Stimulated activated naive CD8-positive, alpha-beta T cell treated with anti-CD3 and anti-CD28 coated beads, Interleukin-15, Interleukin-2, amounts not matched to agents 100 ng/mL and 50 ng/mL, for 24 hours (primary cell): Measurements from ENCODE around the gene FAM151A.
"Not testable (repeated sequence)": the region's sequence is repeated elsewhere in the genome, so short reads cannot be mapped to it uniquely, and the experiment has no call there.

ENCODE experiments used
- H3K27ac Mint-ChIP-seq: one replicate; pipeline ENCODE4 v1.8.0; 2021; ENCODE audit warnings: mild to moderate bottlenecking, mixed read lengths
- H3K27me3 Mint-ChIP-seq: one replicate; pipeline ENCODE4 v1.8.0; 2021; ENCODE audit warnings: mixed read lengths
- H3K36me3 Mint-ChIP-seq: one replicate; pipeline ENCODE4 v1.8.0; 2021; ENCODE audit warnings: low read depth, mixed read lengths
- H3K4me1 Mint-ChIP-seq: one replicate; pipeline ENCODE4 v1.8.0; 2021; ENCODE audit warnings: low read depth, mixed read lengths
- H3K4me3 Mint-ChIP-seq: one replicate; pipeline ENCODE4 v1.8.0; 2021; ENCODE audit warnings: mild to moderate bottlenecking, mixed read lengths
- H3K9me3 Mint-ChIP-seq: one replicate; pipeline ENCODE4 v1.8.0; 2021; ENCODE audit warnings: mixed read lengths

FAM151A gene

DNA sequence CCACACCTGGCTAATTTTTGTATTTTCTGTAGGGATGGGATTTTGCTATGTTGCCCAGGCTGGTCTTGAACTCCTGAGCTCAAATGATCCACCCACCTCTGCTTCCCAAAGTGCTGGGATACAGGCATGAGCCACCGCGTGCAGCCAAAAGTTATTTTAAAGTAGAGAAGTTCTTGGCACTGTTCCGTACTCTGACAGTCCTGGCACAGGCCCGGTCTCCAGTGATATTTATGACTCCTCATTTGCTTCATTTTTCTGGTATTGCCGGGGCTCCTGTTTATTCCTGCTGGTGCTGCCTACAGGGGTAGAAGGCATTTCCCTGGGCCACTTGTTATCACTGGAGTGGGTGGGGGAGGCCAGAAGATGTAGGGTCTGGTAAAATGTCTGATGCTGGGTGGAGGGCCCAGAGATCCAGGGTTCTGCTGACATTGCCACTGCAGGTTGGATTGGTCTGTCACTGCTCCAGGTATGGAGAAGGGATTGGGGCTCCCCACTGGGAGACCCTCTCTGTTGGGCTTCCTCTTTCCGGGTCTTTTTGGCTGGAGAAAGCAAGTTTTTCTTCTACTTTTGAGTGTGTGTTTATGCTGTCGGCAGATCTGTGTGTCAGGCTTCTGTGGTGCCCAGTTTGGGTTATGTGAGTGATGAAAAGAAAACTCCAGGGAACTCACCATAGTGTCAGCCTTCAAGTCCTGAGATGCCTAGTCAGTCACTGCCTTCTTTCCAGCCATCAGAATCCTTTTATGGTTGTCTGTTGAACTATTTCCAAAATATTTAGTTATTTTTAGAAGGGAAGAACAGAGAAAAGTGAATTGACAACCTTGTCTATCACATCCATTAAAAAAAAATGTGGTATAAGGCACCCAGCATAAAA, 22.7 kb upstream of the FAM151A start:
- Mint-ChIP-seq H3K36me3 (no peaks in the 10 kb centered on the region), H3K9me3 (peaks cover 7% of the 10 kb centered on the region), H3K4me1 (no peaks in the 10 kb centered on the region), H3K27me3 (no peaks in the 10 kb centered on the region), H3K27ac (no peak overlapping the region), H3K4me3 (no peak overlapping the region)

DNA sequence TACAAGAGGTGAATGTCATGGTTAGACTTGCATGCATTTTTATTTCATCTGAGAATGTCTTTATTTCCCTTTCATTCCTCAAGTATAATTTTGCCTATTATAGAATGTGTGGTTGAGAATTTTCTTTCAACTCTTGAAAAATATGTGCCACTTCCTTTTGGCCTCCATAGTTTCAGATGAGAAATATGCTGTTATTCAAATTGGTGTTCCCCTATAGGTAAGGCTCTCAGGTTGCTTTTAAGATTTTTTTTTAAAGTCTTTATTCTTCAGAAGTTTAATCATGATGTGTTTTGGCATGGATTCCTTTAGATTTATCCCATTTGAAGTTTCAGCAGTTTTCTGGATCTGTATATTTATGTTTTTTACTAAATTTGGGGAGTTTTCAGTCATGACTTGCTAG, 20.4 kb upstream of the FAM151A start:
- Mint-ChIP-seq H3K27ac (no peak overlapping the region), H3K36me3 (no peaks in the 10 kb centered on the region), H3K4me1 (no peaks in the 10 kb centered on the region), H3K4me3 (no peak overlapping the region), H3K27me3 (peaks cover 3% of the 10 kb centered on the region), H3K9me3 (peaks cover 7% of the 10 kb centered on the region)

DNA sequence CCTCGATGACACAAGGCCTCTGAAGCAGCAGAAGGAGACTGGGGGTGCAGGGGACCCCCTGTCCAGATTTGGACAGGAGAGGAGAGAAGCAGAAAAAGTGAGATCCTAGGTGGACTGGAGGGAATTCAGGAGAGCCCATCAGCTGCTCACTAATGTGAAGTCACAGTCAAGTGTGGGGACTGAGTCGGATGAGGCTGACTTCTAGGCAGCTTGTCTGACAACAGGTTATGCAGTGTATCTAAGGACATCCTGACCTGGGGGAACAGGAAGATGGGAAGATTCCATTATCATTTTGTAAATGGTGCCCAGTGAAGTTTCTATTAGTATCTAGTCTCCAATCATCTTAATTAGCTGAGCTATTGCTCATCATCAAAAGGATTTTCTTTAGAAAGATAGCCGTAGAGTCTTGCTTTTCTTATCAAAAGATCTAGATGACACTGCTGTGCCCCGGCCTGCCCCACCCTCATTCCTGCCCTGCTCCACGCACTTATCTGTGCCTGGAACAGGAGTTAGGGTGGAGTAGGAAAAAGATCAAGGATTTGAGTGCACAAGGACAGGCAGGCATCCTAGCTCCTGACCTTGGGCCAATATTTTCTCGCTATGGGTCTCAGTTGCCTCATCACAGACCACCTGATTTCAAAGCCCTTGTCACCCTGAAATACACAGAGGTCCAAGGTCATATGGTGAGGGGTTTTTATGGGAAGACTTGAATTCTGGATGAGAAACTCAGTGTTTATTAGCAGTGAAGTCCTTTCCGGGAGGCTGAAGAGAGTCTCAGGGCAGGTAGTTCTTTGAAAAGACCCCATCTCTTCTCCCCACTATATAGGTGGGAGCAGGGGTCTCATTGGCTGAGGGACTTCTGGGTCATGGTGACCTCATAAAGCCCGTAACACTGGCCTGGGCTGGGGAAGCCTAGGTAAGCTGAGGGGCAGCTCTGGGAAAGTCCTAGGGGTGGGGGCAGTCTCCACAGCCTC, 17.8 kb upstream of the FAM151A start, which contains the start of gene MROH7:
TSS of gene MROH7 (plus strand) at position 924 of the 974 bp plus-strand sequence. CDS start 11,141 bp downstream, outside the sequence.
- H3K27me3 Mint-ChIP-seq: peaks cover 8% of the 10 kb centered on the region
- H3K4me1 Mint-ChIP-seq: no peaks in the 10 kb centered on the region
- H3K27ac Mint-ChIP-seq: no peak within 1 kb of the TSS
- peaks cover 7% of the 10 kb centered on the region for H3K9me3 Mint-ChIP-seq
- H3K4me3 Mint-ChIP-seq: no peak within 1 kb of the TSS
- H3K36me3 Mint-ChIP-seq: no peaks in the 10 kb centered on the region

DNA sequence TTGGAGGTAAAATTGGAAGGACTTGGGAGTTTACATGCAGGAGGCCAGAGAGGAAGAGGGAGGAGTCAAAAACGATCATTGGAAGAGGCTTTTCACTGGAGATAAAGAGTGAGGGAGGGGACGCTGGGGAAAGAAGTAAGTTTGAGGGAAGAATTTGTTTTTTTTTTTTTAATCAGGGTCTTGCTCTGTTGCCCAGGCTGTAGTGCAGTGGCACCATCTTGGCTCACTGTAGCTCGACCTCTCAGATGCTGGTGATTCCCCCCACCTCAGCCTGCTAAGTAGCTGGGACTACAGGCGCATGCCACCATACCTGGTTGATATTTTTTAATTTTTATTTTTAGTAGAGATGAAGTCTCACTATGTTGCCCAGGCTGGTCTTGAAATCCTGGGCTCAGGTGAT, 17.0 kb upstream of the FAM151A start:
- Mint-ChIP-seq H3K27ac (no peak overlapping the region), H3K36me3 (no peaks in the 10 kb centered on the region), H3K4me1 (no peaks in the 10 kb centered on the region), H3K4me3 (no peak overlapping the region), H3K27me3 (peaks cover 8% of the 10 kb centered on the region), H3K9me3 (peaks cover 7% of the 10 kb centered on the region)

DNA sequence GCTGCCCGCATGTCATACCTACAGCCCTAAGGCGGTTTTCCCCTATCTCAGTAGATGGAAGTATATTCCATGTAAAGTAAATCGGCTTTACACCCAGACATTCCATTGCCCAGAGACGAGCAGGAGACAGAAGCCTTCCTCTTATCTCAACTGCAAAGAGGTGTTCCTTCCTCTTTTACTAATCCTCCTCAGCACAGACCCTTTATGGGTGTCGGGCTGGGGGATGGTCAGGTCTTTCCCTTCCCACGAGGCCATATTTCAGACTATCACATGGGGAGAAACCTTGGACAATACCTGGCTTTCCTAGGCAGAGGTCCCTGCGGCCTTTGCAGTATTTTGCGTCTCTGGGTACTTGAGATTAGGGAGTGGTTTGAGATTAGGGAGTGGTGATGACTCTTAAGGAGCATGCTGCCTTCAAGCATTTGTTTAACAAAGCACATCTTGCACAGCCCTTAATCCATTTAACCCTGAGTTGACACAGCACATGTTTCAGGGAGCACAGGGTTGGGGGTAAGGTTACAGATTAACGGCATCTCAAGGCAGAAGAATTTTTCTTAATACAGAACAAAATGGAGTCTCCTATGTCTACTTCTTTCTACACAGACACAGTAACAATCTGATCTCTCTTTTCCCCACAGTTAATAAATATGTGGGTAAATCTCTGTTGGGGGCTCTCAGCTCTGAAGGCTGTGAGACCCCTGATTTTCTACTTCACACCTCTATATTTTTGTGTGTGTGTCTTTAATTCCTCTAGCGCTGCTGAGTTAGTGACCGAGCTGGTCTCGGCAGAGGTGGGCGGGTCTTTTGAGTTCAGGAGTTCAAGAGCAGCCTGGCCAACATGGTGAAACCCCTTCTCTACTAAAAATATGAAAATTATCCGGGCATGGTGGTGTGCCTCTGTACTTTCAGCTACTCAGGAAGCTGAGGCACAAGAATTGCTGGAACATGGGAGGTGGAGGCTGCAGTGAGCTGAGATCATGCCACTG, 13.4 kb upstream of the FAM151A start:
- not testable (repeated sequence) for H3K36me3 Mint-ChIP-seq, H3K9me3 Mint-ChIP-seq, H3K27ac Mint-ChIP-seq, H3K4me1 Mint-ChIP-seq, H3K4me3 Mint-ChIP-seq
- peaks cover 12% of the 10 kb centered on the region for H3K27me3 Mint-ChIP-seq

DNA sequence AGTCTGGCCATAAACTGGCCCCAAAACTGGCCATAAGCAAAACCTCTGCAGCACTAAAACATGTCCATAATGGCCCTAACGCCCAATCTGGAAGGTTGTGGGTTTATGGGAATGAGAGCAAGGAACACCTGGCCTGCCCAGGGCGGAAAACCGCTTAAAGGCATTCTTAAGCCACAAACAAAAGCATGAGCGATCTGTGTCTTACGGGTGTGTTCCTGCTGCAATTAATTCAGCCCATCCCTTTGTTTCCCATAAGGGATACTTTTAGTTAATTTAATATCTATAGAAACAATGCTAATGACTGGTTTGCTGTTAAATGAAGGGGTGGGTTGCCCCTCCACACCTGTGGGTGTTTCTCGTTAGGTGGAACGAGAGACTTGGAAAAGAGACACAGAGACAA, 12.5 kb upstream of the FAM151A start:
- not testable (repeated sequence) for H3K36me3 Mint-ChIP-seq, H3K27me3 Mint-ChIP-seq, H3K9me3 Mint-ChIP-seq, H3K4me1 Mint-ChIP-seq, H3K27ac Mint-ChIP-seq, H3K4me3 Mint-ChIP-seq

DNA sequence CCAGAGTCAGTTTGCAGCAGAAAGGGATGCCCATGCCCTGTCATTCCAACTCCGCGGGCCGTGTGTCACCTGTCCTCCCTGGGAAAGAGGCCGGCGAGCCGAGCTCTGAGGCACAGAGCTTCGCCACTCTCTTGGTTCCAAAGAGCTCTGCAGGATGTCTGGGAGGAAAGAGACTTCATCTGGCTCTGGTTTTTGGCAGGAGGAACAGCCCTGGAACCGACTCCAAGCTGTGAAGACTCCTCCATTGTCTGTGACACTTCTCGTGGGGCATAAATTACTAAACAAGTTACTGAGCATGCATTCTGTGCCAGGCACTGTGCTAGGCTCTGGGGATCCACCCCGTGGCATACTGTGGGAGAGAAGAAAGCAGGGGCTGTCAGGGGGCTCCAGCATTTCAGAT, 3.9 kb upstream of the FAM151A start:
- Mint-ChIP-seq H3K27ac (no peak overlapping the region), H3K36me3 (no peaks in the 10 kb centered on the region), H3K27me3 (no peaks in the 10 kb centered on the region), H3K4me3 (no peak overlapping the region), H3K9me3 (no peaks in the 10 kb centered on the region), H3K4me1 (no peaks in the 10 kb centered on the region)

DNA sequence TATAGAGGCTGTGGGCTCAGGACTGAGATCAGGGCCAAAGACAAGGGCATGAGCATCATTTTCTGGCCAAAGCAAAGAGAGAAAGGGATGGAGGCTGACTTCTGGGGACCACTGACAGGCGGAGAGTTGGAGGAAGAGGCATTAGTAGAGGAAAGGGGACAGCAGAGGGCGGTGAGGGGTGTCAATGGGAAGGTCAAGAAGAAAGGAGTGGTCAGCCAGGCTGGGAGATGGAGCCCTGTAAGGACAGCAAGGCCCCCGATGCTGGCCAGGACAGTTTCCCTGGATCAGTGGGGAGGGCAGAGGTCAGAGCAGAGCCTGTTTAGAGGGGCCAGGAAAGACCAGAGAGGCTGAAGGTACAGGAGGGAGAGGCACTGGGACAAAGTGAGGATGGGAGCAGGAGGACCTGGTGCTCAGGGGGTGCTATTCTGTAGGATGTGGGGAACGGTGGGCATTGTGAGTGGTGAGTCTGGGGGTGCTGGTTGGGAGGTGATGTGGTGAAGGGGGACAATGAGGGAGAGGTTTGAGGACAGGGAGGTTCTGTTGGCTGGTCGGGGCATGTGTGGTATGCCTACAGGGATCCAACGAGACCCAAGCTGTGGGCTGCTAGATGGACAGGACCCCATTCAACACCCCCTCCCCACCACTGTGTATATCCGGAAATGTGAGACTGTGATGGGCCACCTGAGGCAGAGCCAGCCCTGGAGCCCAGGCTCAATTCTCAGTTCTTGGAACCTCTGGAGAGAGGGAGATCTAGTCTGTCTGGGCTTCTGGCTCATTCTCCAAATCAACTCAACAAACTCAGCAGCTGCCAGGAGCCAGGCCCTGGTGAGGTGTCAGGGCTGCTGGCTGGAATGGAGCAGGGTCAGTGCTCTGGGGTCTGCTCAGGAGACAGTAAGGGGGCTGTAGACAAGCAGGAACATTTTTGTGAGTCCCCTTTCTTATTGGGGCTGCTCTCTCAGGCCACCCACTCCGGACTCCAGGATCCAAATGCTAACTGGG, 1.4 kb upstream of the FAM151A start:
- Mint-ChIP-seq H3K27ac (no peak overlapping the region), H3K4me3 (no peak overlapping the region), H3K9me3 (no peaks in the 10 kb centered on the region)

DNA sequence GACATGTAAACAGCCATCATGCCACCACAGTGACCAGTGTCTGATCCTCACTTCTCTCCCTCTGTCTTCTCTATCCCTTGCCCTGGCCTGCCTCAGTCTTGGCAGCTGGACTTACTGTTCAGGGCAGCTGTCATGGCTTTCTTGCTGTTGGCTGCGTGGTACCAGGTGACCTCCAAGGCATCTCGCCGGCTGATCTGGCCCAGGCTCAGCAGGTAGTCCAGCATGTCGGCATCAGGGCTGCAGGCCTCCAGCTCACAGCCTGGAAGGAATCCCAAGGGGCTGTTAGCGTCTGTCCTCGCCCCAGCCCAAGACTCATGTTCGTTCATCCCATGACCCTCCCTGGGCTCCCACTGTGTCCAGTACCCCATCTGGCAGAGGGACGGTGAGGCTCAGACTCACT, 3.6 kb downstream of the FAM151A start:
- H3K4me3 Mint-ChIP-seq: no peak overlapping the region
- no peaks in the 10 kb centered on the region for H3K9me3 Mint-ChIP-seq
- no peaks in the 10 kb centered on the region for H3K36me3 Mint-ChIP-seq
- no peaks in the 10 kb centered on the region for H3K27me3 Mint-ChIP-seq
- H3K4me1 Mint-ChIP-seq: no peaks in the 10 kb centered on the region
- H3K27ac Mint-ChIP-seq: no peak overlapping the region

More for the DNA sequence above, 1.4 kb upstream of the FAM151A start:
- Mint-ChIP-seq H3K4me1 (no peaks in the 10 kb centered on the region), H3K27me3 (no peaks in the 10 kb centered on the region), H3K36me3 (no peaks in the 10 kb centered on the region)

DNA sequence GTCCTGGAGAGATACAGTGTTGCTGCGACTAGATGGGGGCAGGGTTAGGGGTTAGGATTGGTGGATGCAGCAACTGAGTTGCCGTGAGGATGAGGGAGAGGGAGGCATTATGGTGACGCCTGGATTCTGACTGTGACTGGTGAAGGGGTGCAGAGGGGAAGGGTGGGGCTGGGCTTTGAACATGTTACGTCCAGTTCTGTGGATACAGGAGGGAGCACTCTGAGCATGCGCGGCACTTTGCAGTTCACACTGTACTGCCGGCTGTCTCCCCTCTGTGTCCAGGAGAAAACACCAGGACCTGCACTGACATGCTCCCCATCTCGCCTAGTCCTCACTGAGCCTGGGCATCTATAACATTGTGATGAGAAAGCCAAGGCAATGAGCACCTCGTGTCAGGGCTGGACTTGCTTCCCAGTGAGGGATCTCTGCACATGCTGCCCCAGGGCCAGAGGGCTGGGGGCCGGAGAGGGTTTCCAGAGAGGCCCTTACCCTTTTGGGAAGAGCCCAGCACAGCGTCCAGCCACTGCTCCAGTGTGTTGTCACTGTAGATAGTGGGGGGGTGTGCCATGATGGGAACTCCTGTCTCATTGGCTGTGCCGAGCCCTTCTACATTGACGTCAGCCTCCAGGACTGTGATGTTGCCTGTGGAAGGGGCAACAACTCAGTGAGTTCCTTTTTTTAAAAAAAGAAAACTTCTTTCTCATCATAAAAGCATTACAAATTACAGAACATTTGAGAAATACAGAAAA, 7.6 kb downstream of the FAM151A start:
- Mint-ChIP-seq H3K4me3 (no peak overlapping the region), H3K27ac (no peak overlapping the region), H3K36me3 (no peaks in the 10 kb centered on the region), H3K27me3 (no peaks in the 10 kb centered on the region), H3K4me1 (no peaks in the 10 kb centered on the region), H3K9me3 (no peaks in the 10 kb centered on the region)

DNA sequence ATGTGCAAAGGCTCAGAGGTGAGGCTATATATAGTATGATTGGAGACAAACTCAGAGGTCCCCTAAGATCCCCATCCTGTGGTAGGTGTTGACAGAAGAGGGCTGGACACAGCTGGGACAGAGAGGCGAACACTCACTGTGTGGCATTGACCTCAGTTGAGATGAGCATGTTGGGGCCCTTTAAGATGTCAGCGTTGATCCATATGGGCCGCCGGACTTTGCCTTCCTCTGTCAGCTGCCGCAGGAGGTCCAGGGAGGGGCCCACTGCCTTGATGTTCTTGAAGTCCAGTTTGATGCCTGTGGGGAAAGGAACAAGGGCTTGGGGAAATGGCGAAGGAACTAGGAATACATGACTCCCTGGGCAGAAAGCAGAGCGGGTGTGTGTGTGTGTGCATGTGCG, 8.8 kb downstream of the FAM151A start:
- Mint-ChIP-seq H3K36me3 (no peaks in the 10 kb centered on the region), H3K27me3 (no peaks in the 10 kb centered on the region), H3K27ac (no peak overlapping the region), H3K4me3 (no peak overlapping the region), H3K9me3 (no peaks in the 10 kb centered on the region), H3K4me1 (no peaks in the 10 kb centered on the region)

DNA sequence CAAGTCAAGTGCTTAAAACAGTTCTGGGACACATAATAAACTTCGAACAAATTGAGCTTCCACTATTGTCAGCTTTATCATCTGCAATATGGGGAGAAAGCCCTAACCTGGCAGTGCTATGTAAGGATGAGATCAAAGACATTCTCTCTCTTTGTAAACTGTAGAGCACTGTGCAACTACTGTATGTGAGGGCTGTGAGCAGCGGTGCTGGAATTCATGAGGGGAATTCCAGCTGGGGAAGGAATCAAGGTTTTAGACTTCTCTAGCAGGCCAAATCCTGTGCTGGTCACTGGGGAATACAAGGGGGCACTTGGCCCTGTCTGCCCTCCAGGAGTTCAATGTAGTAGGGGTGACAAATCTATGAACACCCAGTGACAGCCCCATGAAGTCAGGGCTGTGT, 9.3 kb downstream of the FAM151A start:
- Mint-ChIP-seq H3K27ac (no peak overlapping the region), H3K27me3 (no peaks in the 10 kb centered on the region), H3K4me3 (no peak overlapping the region), H3K4me1 (no peaks in the 10 kb centered on the region), H3K9me3 (no peaks in the 10 kb centered on the region), H3K36me3 (no peaks in the 10 kb centered on the region)

DNA sequence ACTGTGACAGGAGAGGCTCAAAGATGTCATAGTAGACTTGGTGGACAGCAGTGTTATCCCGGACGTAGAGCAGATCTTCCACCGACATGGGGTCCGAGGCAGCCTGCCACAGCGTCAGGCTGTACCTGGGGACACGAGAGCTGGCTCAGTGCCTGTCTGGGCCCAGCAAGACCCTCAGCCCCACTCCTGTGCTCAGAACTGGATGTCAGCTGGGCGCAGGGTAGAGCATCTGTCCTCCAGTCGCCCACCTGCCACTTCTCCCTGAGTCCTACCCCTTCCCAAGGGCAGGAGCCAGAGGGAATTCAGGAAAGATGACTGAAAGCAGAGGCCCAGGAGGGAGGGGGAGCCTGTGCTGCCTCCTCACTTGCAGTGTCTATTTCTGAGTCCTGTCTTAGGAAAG, 11.7 kb downstream of the FAM151A start:
- no peaks in the 10 kb centered on the region for H3K36me3 Mint-ChIP-seq
- no peaks in the 10 kb centered on the region for H3K9me3 Mint-ChIP-seq
- H3K27me3 Mint-ChIP-seq: no peaks in the 10 kb centered on the region
- no peak overlapping the region for H3K27ac Mint-ChIP-seq
- no peaks in the 10 kb centered on the region for H3K4me1 Mint-ChIP-seq
- no peak overlapping the region for H3K4me3 Mint-ChIP-seq
